ENCODE results near the gene MDN1. TPM values are rescaled to one million over a fixed set of nuclear protein-coding genes. Genes with fewer than 3 reads are reported as not detected.
A peak's percentile ranks its signal among the peaks of the same experiment; 100 is the strongest.
"Not testable (repeated sequence)": the region's sequence is repeated elsewhere in the genome, so short reads cannot be mapped to it uniquely, and the experiment has no call there.

The MDN1 gene
- total RNA-seq, 1 donor from 2014 or later = 25.8 TPM

DNA sequence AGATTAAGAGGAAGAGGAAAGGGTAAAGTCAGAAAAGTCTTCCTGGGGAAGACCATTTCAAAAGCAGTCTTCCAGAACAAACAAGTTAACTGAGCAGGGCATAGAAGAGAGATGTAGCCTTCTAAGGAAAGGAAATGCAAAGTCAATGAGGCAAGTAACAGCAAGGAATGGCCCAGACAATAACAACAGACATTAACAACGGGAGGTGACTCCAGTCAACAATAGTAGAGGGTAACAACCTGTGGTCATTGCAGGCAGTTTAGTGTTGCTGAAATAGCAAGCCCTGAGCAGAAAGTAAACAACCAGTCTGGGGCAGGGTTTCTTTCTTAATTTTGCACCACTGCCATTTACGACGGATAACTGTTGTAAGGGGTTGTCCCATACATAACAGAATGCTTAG, 2.1 kb downstream of the MDN1 start:
- DNase-seq (ENCODE audit: low read depth) = no peak

DNA sequence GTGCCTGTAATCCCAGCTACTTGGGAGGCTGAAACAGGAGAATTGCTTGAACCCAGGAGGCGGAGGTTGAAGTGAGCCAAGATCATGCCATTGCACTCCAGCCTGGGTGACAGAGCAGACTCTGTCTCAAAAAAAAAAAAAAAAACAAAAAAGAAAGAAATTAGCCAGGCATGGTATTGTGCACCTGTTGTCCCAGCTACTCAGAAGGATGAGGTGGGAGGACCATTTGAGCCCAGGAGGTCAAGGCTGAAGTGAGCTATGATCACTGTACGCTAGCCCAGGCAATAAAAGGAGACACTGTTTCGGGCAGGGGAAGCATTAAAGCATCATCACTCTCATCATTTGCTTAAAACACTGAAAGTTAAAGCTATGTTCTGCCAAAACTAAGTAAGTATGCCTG, 6.2 kb downstream of the MDN1 start:
- not testable (repeated sequence) for DNase-seq (ENCODE audit: low read depth)

DNA sequence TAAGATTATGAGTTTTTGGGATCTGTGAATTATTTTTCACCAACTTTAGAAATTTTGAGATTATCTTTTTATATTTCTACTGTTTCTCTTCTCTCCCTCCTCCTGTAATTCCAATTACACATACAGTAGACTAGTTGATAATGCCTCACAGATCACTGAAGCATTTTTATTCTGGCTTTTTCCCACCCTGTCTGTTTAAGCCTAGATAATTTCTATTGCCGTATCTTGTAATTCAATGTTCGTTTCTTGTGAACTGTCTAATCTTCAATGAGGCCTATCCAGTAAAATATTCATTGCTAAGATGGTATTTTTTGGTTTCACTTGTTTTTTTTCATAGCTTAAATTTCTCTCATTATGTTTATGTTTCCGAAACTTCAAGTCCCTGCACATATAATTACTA, 12.0 kb downstream of the MDN1 start:
- DNase-seq (ENCODE audit: low read depth) = no peak

DNA sequence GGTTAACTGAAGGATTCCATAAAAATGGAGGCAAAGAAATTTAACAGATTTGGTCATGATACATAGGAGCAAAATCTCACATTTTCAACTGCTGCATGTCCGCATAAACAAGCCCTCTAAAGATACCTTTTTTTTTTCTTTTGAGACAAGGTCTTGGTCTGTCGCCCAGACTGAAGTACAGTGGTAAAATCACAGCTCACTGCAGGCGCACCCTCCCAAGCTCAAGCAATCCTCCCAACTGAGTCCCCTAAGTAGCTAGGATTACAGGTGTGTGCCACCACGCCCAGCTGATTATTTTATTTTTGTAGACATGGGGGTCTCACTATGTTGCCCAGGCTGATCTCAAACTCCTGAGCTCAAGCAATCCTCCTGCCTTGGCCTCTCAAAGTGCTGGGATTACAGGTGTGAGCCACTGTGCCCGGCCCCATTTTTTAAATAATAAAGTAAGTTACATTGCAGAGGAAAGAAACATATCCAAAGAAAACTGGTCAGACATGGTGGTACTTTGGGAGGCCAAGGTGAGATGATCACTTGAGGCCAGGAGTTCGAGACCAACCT, 13.7 kb downstream of the MDN1 start:
- DNase-seq (ENCODE audit: low read depth) = no peak

DNA sequence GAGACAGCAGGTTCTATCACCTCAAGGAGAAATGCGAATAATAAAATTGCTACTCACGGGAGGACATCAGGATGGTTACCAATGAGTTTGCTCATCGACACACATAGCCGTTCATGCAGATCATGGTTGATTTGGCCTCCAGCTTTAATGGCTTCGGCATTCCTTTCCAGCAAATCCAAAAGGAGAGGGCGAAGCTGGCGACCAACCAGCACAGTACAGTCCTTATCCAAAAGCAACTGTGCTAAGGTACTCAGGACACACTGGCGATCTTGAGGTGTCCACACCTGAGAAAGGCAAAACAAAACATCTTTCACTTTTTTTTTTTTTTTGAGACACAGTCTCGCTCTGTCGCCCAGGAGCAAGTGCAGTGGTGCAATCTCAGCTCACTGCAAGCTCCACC, 16.3 kb downstream of the MDN1 start:
- DNase-seq (ENCODE audit: low read depth) = no peak

DNA sequence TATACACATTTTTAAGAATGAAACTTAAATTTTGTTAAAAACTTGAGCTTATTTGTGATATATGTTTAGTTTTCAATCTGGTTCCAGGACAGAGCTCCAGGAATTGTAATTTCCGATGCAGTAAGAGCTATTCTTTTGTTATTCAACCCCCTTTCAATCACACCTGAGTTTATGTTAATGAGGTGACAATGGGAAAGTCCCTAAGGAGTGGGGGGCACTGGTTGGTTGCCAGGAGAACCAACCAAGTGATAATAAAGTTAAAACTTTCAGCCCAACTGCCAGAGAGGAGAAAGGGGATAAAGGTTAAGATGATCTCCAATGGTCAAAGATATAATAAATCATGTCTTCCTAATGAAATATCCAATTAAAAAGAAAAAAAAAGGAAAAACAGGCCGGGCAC, 19.8 kb downstream of the MDN1 start:
- DNase-seq (ENCODE audit: low read depth) = no peak

DNA sequence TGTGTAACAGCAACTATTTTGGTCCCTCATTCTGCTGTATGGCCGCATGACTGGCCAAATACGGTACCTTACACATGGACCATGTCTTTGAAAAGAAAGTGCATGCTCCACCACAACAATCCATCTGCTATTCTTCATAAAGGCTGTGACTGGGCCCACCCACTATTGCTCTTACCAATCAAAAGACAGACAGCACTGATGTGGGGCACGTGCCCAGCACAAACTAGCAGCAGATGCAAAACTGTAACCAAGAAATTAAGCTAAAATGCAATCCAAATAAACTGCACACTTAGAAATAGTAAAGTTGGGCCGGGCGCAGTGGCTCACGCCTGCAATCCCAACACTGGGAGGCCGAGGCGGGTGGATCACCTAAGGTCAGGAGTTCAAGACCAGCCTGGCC, 20.5 kb downstream of the MDN1 start:
- DNase-seq (ENCODE audit: low read depth) = no peak

DNA sequence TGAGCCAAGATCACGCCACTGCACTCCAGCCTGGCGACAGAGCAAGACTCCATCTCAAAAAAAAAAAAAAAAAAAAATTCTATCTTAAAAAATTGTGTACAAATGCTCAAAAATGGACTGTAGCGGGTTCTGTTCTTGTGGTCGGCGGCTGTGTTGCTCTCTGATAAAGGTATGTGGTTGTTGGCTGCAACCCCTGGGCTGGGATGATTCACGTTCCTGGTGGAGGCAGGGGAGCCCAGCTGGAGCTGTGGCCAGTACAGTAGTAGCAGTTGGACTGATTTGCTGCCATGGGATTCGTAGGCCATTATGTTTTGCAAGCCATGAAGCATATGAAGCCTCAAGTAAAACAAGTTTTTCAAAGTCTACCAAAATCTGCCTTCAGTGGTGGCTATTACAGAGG, 22.3 kb downstream of the MDN1 start:
- DNase-seq (ENCODE audit: low read depth) = peak; percentile 47

DNA sequence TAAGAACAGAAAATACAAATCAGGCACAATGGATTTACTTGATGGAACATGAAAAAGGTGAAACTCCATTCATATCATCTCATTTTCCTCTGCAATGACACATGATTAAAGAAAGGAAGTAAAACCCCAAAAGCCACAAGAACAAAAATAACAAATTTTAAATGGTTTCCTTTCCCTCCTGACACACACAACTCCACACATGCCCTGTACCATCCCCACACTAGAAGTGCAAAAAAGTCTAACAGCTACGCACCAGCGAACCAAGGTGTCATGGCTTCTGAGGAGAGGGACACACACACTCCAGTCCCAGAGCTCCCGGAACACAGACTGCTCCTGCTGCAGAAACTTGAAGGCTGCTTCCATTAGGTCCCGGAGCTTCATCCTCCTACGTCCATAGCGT, 25.3 kb downstream of the MDN1 start:
- peak; percentile 13 for DNase-seq (ENCODE audit: low read depth)

DNA sequence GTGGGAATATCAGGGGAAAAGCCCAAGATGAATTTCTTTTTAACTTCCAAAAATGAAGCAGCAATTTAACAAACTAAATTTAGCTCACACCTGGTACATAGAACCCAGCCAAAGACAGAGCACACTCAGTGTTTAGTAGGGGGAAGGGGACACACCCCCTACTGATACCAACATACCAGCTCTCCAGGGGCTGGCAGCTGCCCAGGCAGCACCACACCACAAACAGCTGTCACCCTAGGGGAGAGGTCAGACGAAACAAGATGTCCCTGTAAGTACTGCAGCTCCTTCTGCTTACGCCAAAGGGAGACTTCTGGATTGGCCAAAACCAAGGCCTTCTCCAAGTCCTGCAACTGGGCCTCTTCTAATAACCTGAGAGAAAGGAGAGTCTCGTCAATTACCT, 26.0 kb downstream of the MDN1 start:
- peak; percentile 97 for DNase-seq (ENCODE audit: low read depth)

DNA sequence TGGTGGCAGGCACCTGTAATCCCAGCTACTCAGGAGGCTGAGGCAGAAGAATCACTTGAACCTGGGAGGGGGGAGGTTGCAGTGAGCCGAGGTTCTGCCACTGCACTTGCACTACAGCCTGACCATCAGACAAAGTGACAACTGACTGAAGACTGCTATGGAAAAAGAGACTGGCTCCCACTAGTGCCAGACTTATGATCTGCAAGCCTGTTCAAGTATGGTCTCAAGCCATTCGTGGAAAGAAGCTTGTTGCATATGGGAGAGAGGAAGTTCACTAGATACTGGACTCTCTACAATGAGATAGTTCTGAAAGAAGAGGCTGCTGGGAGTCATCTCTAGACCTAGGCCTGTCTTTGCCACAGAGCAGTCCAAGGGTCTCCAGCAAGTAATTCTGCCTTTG, 26.7 kb downstream of the MDN1 start:
- DNase-seq (ENCODE audit: low read depth) = peak; percentile 77

DNA sequence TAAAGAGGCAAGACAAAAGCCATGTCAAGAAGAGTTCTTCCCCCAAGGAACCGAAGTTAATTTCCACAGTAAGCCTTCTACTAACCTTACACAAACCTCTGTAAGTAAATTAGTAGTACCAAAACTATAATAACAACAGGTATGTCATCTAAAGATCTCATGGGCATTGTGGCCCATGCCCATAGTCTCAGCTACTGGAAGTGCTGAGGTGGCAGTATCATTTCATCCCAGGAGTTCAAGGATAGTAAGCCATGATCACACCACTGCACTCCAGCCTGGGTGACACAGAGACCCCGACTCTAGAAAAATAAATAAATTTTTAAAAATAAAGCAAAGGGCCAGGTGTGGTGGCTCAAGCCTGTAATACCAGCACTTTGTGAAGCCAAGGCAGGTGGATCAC, 29.2 kb downstream of the MDN1 start:
- no peak for DNase-seq (ENCODE audit: low read depth)

DNA sequence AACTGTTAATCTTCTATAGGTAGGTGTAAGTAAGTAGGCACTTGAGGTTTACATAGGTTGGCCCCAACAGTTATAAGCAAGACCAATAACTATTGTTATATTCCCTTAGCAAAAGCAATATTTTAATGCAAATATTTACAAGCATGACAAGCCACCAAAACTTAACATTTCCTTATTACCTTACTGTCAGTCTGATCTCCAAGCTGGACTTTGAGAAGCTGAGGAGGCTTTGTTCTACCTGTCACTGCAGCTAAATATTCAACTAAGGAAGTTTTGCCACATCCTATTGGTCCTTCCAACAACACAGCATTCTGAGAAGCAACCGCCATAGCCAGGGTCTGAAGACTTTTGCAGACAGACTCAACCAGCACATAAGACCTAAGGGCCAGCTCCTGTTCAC, 29.6 kb downstream of the MDN1 start:
- no peak for DNase-seq (ENCODE audit: low read depth)

DNA sequence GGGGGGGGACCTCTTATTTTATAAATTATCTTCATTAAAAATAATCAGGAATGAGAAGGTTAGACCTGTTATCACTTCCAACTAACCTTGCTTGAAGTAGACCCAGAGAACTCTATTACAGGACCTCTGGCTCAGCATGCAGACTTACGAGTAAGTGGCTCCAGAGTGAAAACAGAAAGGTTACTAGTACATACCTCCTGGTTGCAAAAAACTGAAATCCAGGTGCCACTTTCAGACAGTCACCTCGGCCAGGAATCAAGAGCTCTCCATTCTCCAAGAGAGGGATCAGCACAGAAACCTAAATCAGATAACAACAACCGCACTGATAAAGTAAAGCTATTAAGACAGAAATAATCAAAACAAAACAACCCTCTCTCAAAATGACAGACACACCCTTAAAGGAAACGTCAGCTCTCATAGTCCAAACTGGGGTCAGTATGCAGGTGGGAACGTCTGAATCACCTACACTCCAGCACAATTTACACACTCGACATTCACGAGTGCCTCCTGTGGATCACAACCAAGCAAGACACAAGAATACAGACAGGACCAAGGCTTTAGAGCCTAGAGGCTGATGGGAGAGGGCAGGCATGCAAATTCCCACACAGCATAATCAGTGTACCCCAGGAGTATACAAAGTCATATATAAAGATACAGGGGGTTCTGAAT, 31.8 kb downstream of the MDN1 start:
- DNase-seq (ENCODE audit: low read depth) = no peak

DNA sequence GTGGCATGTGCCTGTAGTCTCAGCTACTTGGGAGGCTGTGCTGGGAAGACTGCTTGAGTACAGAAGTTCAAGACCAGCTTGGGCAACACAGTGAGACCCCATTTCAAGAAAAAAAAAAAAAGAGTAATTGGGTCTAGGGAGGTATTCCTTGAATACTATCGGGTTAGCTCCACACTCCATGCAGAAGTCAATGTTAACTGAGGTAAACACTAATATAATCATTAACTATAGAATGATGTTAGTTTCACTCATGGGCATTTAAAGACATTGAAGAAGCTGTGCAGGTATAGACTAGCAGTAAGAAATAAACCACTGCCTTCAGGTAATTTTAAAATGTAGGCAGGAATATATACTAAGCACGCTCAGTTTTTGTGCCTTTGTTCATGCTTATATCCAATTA, 32.6 kb downstream of the MDN1 start:
- no peak for DNase-seq (ENCODE audit: low read depth)

DNA sequence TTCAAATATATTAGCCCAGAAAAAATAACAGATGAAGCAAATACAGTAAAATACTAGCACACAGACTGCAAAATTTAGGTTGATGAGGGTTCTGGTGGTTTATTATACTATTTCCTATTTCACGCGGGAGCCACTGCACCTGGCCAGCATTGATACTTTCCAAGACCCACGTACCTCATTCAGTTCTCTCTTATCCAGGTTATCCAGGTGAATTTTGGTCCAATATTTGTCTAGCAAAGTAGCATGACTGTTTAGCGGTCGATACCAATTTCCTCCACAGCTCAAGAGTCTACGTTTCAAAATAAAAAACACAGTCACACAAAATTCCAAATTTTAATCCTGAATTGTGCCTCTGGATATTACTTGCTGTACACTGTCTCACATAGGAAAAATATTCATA, 34.8 kb downstream of the MDN1 start:
- DNase-seq (ENCODE audit: low read depth) = no peak

DNA sequence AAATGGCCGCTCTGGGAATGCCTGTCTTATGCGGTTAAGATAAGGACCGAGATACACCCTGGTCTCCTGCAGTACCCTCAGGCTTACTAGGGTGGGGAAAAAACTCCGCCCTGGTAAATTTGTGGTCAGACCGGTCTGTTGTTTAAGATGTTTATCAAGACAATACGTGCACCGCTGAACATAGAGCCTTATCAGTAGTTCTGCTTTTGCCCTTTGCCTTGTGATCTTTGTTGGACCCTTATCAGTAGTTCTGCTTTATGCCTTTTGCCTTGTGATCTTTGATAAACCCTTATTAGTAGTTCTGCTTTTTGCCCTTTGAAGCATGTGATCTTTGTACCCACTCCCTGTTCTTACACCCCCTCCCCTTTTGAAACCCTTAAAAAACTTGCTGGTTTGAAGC, 36.3 kb downstream of the MDN1 start:
- not testable (repeated sequence) for DNase-seq (ENCODE audit: low read depth)

DNA sequence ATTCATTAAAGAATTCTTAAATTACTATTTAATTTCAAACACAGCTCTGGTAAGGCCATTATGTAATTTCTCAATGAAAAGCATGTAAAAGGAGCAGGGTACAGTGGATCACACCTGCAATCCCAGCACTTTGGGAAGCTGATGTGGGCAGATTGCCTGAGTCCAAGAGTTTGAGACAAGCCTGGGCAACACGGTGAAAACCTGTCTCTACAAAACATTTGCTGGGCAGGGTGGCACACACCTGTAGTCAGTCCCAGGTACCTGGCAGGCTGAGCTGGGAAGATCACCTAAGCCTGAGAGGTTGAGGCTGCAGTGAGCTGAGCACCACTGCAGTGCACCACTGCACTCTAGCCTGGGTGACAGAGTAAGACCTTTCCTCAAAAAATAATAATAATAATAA, 37.4 kb downstream of the MDN1 start:
- DNase-seq (ENCODE audit: low read depth) = no peak

DNA sequence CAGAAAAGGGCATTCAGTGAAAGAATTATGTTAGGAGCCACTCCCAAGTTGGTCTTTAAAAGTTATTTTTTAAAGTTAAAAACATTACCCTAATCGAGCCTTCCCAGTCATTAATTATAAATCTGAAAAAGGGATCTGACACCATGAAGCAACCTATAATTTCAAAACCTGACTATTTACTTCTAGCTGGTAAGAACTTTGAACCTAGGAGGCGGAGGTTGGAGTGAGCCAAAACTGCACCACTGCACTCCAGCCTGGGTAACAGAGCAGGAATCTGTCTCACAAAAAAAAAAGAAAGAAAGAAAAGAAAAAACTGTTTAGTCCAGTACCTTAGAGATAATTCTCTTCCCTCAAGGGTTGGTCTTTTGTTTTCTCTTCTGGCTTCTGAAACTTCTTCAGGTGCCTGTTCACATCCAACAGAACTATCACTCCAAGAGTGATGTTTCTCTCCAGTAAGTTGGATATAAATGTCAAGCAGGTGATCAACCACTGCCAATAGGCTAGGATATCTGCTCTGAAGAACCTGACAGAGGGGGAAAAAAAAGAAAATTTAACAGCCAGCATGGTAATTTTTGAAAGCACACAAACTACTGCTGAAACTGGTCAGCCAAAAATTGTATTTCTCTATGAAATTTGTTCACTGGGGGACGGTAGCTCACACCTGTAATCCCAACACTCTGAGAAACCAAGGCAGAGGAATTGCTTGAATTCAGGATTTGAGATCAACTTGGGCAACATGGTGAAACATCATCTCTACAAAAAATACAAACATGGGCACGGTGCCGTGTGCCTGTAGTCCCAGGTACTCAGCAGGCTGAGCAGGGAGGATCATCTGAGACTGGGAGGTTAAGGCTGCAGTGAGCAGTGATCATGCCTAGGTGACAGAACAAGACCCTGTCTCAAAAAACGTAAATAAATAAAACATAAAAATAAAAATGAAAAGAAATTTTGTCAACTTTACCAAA, 38.2 kb downstream of the MDN1 start:
- DNase-seq (ENCODE audit: low read depth) = no peak

DNA sequence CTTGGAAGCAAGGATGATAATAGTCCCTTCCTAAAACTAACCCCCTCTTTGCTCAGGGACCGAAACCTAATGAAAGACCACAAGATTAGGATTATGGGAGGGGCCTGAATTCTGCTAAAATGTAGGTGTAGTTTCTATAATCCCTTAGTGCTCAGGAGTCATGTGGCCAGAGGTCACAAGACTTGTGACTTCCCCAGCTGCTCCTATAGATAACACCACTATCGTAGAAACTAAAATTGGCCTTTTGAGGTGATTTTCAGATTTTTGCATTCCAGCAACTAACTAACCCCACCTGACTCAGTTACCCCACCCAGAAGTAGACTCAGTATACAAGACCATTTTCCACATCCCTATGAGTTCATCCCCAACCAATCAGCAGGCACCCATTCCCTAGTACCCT, 42.1 kb downstream of the MDN1 start:
- DNase-seq (ENCODE audit: low read depth) = no peak

DNA sequence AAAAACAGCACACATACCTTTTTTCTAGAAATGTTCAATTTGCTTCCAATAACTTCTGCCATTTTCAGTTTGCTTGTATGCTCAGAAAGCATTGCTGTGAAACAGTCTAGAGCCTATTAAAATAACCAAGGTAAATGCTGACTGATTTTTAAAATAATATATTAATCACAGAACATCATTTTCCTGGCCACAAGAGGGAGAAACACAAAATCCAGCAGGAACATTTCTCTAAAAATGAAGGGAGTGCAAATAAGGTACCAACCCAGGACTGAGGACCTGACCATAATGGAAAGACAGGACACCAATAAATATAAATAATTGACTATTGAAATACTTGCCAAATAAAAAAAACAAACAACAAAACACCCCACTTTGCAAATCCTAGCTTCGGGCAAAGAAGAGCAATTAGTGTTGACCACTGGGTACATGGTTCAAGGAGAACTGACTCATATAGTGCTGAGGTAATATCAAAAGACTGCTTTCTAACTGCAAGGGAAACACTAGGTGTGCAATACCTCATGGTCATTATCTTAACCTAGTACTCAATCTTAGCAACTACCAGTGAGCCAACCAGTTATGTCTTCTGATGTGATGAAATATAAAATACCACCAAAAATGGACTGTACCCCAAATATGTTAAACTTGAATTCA, 42.9 kb downstream of the MDN1 start:
- DNase-seq (ENCODE audit: low read depth) = no peak

DNA sequence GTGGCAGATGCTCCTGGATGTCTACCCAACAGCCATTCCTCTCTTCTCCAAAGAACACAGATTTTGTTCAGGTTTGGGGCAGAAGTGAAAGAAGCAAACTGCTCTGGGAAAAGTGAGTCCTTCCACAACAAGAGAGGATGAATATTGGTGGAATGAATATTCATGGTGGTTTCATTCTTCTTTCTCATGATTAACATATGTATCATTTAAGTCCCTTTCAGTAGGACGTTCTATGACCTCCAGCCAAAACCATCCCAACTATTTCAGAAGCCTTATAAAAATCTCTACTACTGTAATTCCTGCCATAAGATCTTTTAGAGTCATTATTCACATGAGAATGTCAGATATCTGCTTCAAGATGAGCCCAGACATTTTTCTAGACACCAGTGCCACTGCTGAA, 44.4 kb downstream of the MDN1 start:
- no peak for DNase-seq (ENCODE audit: low read depth)
